NCI-H82 (cell line): Measurements from ENCODE around the gene PALMD.

Source experiments
- DNase-seq: peaks from one replicate; lab custom pipeline; 2025; lab: John Stamatoyannopoulos, UW

Gene PALMD

DNA sequence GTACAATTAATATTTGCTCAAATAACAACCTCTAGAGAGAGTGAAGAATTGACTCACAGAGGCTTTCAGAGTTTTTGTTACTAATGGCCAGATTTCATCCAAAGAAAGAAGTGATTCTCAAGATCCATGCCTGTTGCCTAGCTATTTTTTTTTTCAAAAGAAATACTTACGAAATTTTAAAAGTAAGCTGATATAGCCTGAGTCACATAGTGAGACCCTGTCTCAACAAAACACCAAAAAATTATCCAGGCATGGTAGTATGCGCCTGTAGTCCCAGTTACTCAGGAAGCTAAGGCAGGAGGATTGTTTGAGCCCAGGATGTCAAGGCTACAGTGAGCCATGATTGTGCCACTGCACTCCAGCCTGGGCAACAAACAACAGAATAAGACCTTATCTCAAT is 14.6 kb downstream of the PALMD start:
- DNase-seq, result no peak

DNA sequence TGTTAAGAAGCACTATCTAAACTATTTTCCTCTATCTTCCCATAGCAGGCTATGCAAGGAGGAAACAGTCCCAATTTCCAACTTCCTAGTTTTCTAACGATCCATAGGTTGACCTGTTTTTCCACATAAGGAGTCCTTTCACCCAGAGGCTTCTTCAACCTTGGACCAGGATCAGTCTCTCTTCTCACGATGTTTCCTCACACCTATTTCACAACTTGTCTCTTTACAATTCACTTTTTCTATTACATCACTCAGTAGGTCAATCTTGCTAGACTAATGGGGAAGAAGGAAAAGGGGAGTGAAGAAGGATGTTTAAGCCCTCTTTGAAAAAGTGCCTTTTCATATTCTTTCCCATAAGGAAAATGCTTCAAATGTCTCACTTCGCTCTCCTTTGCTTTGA is 15.9 kb downstream of the PALMD start:
- no peak for DNase-seq

DNA sequence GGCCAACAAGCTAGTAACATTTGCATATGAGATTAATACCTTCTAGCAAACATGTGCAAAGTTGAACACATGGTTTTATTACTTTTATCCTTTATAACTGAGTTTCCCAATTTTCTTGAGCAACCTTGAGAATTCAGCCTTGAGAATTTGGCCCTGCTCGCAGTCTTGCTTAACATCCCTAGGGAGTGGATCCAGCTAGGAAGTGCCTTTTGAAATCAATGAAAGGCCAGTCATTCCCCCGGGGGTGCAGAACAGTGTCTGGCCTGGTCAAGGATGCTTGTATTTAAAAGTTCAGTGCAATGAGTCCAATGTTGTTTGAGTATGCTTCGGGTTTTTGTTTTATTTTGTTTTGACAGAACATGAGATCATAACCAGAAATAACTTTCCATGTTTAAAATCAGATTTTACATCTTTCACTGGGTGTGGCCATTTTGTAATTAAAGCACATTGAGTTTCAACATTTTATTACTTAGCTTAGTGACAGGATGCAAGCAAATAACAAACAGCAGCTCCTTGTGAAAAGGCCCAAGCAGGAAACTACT is 16.7 kb downstream of the PALMD start:
- DNase-seq, result no peak

DNA sequence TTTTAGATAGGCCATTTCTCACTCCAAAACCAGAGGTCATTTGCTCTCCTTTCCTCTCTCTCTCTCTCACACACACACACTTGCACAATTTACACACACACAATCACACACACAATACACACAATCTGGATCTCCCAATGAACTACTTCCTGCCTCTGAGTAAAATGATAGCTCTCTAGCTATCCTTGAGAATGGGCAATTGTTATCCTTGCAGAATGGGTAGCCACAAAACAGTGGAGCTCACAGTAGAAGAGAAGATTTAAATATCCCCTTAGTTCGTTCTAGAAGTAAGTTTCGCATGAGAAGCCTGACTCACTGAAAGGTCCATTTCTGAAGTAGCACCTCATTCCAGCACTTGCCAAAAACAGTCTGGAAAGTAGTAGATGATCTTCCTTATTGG is 17.6 kb downstream of the PALMD start:
- no peak for DNase-seq

DNA sequence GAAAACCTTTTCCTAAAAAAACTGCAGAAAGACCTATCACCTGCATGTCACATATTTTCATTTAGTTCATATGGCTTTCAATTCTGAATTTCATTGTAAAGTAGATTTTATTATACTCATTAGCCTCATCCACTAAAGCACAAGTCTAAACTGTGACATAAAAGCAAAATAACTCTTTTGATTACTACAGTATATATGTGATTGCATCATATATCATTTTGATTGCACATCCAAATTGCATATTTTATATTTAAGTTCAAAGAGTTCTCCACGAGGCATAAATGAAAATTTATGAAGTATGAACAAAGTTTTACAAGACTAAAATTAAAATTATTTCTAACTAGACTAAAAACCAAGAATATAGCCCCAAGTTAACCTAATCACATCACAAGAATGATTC is 19.3 kb downstream of the PALMD start:
- DNase-seq, result no peak

DNA sequence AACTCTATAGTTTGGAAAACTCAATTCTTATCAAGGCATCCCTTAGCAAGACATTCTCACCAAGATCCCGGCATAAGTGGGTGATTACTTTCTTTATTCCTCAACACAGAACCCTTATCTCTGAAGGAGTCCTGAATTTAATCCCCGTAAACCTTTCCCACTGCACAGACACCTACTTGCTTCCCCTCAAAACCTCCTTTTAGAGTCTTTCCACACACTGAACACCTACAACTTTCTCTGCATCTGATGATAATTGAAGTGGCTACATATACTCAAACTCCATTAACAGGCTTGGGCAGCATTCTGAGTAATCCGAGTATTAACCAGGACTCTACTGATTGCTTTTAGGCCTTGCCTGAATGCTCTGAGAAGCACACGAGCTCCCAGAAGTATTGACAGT is 23.5 kb downstream of the PALMD start:
- DNase-seq, result peak; percentile 59

DNA sequence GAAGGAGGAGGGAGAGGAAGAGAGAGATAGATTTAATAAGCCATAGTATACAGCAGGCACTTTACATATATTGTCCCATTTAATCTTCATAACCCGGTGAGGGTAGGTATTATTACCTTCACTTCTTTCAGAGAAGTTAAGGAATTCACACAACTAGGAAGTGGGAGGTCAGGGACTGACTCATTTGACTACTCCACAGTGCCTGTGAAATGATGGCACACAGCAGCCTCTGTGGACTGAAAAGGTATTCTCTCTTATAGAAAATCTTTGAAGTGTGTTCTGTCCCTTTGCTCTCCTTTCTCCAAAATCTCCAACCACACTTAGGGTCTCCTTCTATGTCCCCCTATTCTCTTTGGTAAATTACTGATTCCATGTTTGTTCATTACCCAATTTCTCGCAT is 23.9 kb downstream of the PALMD start:
- DNase-seq, result no peak

DNA sequence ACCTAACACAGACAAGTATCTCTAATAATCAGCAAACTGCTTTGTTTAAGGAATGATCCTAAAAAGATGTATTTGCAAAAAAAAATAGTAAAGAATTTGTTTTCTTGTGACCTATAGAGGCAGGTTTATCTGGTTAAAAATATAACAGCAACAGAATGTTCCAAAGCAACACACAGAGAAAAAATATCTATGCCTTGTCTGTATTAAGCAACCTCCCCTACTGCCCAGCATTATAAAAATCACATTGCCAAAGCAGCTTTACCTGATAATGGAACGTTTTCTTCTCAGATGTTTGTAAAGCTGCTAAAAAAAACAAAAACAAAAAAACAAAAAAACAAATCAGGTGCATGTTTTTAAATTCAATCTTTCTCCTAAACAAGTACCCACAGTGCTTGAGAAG is 24.7 kb downstream of the PALMD start:
- no peak for DNase-seq

DNA sequence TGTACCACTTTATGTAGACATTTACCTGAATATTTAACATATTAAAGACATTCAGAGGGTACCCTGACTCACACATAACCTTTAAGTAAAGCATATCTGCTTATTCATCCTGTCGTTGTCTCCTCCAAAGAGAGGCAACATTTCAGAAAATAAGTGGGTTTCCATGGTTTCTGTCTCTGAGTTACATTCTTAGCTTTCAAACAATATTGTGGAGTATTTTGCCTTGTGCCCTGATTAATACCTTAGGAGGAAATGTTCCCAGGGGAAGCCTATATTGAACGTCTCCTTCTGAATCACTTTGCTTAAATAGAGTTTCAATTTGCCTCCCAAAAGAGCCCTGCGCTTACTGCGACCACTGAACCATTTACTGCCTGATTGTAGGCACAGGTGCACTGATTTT is 26.1 kb downstream of the PALMD start:
- DNase-seq, result no peak

DNA sequence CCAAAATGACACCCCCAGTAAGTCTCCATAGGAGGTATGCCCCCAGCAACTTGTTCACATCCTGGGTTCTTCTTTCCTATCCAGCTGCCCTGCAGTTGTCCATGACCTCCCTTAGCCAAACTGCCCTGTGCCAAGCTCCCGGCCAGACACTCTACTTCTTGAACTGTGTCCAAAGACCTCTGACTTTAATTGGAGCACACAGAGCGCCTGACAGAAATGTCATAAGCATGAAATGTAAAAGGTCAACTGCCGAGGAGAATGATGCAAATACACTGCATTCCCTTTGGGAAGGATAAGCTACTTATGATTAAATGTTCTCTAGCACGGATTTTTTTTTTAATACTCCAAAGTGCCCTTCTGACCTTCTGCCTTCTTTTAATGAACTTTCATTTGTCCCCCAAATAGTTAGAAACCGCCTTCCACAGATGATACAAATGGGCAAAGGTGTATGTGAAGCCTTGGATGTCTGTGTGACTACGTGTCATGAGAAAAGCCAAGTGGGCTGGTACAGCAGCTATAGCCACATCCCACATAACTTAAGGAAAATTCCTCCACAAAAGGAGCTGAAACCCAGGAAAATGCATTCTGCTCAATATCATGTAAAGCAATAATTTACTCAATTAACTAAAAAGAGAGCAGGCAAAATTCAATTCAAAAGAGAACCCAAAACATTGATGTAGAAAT is 26.8 kb downstream of the PALMD start:
- peak; percentile 46 for DNase-seq

DNA sequence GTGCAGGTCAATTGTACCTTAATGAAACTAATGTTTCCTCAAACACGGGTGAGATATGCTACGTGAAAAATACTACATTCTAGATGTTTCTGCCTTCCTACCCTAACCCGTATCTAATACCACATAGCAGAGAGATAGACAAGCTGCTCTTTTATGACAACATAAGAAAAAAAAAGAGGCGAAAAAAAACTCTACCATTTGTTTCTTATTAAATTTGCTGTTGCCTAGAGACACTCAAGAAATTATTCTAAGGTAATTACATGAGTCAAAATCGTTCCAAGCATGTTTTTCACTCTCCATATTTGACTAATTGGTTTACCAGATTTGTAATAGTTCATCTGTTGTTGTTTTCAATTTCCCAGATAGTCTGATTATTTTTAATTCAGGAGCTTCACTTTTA is 27.4 kb downstream of the PALMD start:
- DNase-seq, result no peak

DNA sequence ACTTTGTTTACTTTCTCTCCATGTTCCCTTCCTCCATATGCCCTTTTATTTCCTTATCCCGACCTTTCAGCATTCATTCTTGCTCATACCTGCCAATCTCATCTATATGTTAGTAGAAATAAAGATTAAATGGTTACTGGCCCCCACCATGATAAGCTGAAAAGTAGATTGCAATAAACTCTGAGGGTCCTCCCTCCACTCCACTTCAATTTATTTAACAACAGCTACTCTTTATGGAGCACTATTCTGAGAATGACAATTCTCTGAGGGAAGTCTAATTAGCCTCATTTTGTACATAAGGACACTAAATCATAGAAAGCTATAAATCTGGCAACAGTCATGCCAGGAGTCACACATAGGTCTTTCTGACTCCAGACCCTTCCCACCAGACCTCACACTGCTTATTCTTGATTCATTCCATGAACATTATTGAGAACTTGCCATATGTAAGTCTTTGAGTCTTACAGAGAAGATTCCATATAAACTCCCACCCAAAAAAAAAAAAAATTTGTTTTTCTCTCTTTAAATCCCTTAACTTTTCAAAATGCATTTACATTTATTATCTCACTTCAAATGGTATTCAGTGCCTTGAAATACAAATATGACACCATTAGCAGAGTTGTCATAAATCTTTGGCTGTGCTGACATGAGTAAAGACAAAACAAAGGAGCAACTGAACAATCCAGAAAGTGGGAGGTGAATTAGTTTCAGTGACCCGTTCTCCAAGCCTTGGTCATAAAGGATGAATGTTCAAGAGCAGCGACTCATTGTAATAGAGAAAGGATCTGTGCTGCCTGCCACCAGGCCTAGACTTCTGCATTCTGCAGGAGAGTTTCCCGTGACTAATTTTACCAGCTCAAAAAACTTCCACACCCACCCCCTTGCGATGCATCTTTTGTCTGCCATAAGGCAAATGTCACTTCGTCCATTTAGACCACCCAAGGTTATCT is 28.5 kb downstream of the PALMD start:
- no peak for DNase-seq

DNA sequence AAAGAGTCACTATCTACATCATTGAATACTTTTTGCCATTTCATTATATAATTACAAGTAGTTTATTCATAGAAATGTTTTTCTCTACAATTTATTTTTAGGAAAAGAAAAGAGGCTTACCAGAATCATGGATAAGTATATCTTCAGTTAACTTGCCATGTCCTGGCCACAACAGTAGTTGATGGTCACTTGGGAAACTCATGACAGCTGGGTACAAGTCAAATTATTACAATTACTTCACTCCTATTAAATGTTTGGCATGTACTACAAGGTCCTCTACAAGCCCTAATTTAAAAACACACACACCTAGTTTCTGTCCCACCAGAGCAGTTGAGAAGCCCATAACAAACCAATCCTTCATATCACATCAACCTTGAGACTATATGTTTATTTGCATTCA is 29.4 kb downstream of the PALMD start:
- no peak for DNase-seq

DNA sequence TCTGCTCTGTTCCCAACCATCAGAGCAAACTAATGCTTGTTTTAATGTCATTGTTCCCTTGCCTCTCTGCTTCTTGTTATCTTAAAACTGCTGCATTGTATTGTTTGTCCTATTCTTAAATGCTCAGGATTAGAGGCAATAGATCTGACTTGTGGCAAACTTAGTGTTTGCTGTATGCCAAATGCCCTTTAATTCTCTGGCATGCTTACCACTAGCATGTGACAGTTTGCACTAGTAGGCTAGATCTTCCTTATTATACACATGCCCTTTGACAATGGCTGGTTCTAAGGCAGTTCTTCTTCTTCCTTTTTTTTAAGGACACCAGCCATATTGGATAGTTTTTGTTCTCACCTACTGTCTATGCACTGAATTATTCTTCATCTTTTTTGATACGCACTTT is 30.1 kb downstream of the PALMD start:
- DNase-seq, result no peak

DNA sequence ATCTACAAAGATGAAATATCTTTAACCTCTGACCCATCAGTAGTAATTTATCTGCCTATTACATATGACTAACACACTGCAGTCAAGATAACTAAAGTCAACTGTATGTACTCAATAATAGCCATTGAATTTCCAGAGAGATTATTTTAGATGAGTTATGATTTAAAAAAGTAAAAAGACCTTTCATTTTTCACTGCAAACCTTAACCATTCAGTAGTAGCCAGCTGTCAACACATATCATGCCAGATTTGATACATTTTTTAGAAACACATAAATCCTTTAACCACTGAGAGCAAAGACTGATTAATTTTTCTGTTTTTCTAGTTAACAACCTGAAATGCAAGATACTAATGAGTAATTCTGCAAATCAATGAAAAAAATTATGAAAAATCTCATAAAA is 31.0 kb downstream of the PALMD start:
- DNase-seq, result no peak

DNA sequence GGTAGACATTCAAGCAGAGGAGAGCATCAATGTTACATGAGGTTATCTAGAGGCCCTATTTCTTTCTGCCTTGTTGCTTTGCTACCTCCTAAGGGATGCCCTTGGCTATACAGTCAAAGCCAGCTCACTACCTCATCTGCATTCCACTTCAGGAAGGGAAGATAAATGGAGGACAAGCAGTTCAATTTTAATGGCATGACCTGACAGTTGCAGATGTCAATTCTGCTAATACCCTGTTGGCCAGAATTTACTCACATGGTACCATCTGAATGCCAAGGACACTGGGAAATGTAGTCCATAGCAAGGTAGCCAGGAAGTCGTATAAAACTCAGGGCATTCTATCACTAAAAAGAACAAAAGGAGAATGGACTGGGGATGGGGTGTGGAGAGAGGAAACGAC is 31.5 kb downstream of the PALMD start:
- DNase-seq, result no peak

DNA sequence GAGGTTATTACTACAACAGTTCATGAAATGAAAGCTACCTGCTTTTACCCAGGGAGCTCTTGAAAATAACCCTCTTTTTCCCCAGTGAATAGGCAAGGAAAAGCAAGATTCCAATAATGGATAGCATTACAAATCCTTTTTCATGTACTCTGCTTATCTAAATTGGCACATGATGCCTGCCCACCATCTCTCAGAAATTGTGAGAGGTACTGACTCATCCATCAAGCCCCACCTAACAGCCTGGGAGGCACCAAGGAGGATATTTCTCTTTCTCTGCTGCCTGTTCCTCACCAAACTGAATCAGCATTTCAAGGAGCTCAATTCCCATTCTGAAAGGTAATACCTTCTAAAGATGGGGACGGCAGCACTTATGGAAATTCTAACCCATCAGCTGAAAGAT is 34.4 kb downstream of the PALMD start:
- DNase-seq, result no peak

DNA sequence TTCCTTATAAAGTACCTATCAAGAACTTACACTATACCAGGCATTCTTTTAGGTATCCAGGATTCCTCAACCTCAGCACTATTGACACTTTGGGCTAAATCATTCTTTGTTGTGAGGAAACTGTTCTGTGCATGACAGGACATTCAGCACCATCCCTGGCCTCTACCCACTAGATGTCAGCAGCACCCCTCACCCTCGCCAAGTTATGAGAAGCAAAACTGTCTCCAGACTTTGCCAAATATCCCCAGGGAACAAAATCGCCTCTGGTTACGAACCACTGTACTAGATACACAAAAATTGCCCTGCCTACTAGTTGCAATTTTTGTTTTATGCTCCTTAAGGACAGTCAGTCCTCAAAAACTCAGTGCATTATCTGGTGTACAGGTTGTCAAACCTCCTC is 35.7 kb downstream of the PALMD start:
- DNase-seq, result no peak

DNA sequence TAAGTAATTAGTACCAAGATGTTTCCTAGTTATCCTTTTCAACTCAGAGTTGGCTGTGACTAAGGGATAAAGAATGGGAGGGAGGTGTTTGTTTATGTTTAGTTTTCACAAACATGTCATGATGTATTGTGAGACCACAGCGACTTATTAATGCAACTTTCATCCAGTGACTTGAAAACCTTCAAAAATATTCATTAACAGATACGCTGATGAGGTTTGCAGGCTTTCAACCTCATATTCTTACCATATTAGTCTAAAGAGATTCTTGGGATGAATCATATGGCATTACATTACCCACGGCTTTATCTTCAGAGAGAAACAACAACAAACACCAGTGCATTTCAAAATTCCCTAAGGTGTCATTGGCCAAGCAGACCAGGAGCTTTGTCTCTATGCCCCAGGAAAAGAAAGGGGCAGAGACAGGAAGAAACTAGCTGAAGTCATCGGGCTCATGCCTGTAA is 36.4 kb downstream of the PALMD start:
- no peak for DNase-seq

DNA sequence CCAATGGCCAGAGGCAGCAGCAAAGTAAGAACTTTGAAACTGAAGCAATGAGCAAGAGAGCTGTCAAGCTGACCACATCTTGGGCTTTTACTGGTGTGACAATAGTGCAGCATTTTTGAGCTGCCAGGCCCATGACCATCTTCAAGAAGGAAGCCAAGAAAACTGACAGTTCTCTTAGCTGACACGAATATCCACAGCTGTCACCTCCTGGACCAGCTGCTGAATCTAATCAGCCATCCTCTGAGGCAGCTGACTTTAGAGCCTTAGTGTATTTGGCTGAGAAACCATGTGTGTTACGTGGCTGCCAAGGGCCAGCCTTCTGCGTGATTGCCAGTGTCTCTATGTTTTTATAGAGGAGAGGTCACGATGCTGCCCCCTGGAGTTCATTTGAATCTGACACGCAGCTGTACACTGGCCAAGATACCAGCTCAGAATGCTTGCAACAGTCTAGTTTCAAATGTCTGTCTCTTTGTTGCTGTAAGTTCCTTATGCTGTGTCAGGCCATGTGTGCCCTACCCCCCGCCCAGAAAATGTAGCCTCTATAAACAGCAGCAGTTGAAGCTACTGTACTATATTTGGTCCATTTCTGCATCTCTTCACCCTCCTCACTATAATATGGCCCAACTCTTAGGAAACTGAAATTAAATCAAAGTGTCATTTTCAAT is 39.7 kb downstream of the PALMD start:
- peak; percentile 96 for DNase-seq

DNA sequence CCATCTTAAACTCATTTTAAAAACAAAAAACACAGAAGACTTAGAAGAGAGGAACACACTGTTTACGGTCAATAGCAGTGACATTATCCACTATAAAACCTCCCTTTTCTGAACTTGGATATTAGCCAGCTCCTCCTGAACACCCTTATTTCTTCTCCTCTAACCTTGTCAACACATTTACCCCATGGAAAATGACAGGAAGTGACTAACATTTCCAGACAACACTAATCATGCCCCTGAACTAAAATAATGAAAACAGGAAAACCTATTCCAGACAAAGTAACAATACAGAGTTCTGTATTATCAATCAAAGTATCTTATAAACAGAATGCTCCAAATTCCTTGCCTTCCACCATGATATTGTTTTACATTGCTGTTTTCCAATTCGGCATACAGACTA is 45.3 kb downstream of the PALMD start:
- no peak for DNase-seq

DNA sequence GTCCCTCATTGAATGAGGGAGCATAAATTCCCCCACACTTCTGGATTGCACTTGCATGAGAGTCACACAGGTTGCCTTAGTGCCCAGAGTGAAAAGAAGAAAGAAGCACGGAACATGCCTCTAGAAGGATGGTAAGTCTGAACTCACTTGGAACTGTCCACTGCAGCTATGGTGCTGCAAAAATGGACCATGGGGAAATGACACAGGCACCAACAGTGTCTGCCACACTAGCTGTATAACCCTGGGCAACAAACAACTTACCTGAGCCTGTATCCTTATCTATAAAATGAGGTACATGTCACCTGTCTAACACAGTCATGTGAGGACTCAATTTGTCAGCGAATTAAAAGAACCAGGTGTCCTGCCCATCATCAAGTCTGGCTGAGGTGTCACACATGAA is 50.7 kb downstream of the PALMD start:
- DNase-seq, result no peak

DNA sequence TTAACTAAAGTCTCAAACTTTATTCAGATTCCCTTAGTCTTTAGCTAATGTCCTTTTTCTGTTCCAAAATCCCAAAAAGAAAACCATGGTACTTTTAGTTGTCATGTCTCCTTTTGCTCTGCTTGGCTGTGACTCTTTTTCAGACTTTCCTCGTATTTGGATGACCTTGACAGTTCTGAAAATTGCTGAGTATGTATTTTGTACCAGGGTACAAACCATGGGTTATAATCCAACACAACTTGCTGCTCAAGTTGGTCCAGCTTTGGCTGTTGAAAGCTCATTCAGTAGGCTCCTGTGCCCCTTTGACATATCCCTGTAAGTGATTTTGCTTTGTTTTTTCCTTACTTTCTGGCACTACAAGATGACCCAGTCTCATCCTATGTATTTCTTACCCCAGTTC is 51.7 kb downstream of the PALMD start:
- DNase-seq, result no peak
